GM19324 (cell line): ENCODE data around the gene PDSS1.
"Not testable (repeated sequence)": the region's sequence is repeated elsewhere in the genome, so short reads cannot be mapped to it uniquely, and the experiment has no call there.

Experiments
- ATAC-seq: cut with Tn5 transposase; IDR thresholded peaks from one replicate; pipeline ENCODE4 v1.9.1; 2021; ENCODE audit warnings: mild to moderate bottlenecking, moderate library complexity; ENCODE audit not compliant: unreplicated experiment, low FRiP score

Gene PDSS1, protein sequence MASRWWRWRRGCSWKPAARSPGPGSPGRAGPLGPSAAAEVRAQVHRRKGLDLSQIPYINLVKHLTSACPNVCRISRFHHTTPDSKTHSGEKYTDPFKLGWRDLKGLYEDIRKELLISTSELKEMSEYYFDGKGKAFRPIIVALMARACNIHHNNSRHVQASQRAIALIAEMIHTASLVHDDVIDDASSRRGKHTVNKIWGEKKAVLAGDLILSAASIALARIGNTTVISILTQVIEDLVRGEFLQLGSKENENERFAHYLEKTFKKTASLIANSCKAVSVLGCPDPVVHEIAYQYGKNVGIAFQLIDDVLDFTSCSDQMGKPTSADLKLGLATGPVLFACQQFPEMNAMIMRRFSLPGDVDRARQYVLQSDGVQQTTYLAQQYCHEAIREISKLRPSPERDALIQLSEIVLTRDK

DNA sequence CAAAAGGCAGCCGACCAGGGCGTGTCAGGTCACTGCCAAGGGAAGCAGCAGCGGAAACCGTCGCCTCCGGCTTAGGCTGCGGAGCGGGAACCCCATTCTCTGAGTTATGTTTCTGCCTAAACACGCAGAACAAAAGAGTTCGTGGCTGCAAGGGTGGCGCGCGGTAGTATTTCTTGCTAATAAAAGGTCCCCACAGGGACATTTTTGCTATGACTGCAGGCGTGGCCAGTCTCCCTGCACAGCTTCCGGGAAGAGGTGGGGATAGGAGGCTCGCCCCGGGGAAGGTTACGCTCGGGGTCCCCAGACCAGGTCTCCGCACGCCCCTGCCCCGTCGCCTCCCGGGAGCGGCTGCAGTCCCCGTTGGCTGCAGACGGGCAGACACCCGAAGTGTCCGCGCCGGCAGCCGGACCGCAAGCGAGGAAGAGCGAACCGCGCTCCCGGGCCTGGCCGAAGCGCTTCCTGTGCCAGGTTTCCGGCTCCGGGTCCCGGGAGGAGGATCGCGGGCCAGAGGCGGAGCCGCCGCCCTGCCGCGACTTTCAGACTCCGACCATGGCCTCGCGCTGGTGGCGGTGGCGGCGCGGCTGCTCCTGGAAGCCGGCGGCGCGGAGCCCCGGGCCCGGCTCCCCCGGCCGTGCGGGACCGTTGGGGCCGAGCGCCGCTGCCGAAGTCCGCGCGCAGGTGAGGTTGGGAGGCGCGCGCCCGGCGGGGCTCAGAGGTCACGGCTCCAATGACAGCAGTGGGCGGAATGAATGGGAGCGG, at the start of gene PDSS1:
TSS of gene PDSS1 (plus strand) at position 539 of the 759 bp plus-strand sequence. CDS start at position 550, 11 bp downstream.
- peak; percentile 94 for ATAC-seq

DNA sequence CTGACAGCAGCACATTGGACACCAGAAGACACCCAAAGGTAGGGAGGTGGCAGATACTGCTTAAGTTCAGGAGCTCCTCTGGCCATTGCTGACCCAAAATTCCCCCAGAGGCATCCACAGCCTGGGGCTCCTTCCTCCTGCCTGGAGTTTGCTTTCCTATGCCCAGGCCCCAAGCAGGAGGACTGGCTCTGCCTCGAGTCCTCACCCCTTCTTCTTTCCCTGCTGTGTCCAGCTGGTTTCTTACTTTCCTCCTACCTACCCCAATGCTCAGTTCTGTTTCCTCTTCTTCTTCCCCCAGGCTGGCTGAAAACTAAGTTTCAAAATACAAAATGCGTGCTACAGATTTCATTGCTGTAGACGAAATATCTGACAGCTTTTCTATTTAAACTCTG, 49.3 kb upstream of the PDSS1 start:
- not testable (repeated sequence) for ATAC-seq

DNA sequence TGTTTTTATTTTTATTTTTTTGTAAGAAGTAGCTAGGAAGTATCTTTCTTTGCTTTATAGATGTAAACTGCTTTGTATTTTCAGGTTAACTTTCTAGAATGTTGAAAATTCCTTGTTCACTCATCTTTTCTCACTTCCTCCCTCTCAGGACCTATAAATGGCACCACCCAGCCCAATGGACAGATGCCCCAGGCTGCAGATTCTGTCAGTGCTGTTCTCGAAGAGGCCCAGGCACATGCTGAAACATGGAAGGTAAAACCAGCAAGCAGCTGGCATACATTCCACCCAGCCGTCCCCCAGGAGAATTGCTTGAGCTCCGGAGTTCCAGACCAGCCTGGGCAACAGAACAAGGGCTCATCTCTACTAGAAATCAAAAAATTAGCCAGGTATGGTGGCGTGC, 47.1 kb upstream of the PDSS1 start:
- ATAC-seq, result no peak

DNA sequence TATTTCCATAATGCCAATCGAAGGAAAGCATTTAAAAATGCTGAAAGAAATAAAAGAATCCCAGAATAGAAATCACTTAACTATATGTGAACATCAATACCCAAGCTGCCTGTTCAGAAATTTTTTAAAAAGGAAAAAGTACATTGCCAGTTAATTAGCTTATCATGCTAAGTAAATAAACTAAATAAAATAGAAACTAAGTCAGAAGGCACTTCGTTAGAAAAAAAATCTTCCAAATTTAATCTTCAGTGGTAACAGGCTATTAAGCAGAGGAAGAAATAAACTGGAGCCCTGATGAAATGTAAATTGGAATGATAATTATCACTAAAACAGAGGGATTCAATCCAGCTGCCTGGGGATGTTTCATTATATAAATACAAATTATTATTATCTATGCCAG, 46.0 kb upstream of the PDSS1 start:
- ATAC-seq, result not testable (repeated sequence)

DNA sequence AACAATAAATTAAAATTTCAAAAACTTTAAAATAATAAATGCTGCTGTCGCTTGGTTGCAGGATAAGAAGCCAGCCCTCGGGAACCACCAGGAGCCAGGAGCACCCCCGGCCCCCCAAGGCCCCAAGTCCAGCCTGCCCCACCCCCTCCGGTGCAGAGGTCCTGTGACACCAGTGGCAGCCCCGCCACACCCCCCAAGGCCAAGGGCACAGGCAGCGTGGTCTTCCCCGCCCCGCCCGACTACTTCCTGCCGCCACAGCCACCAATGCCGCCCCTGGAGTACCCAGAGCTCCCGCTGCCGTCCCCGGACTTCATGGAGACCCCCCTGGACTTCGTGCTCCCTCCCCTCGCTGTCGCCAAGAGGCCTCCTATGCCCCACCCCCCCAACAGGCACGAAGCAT, 44.5 kb upstream of the PDSS1 start:
- no peak for ATAC-seq

DNA sequence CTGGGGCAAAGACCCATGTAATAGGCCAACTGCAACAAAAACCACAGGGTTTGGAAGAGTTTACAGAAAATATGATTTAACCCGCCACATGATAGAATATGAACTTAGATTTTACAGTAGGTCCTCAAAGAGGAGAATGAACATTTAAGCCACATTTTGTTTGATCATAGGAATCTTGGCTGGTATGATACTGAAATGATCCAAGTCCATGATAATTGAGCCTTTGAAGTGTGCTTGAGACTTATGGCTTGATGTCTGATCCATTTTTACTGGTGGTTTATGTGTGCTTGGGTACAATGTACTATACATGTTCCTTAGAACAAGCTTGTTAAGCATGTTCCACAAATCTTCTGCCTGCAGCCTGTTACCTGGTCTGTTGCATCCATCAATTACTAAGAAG, 41.8 kb upstream of the PDSS1 start:
- ATAC-seq, result no peak

DNA sequence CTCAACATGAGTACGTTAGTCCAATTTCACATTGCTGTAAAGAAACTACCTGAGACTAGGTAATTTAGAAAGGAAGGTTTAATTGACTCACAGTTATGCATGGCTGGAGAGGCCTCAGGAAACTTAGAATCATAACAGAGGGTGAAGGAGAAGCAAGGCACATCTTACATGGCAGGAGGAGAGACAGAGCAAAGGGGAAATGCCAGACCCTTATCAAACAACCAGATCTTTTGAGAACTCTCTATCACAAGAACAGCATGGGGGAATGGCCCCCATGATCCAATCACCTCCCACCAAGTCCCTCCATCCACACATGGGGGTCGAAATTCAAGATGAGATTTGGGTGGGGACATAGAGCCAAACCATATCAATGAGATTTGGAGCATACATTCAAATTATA, 34.6 kb upstream of the PDSS1 start:
- ATAC-seq, result no peak

DNA sequence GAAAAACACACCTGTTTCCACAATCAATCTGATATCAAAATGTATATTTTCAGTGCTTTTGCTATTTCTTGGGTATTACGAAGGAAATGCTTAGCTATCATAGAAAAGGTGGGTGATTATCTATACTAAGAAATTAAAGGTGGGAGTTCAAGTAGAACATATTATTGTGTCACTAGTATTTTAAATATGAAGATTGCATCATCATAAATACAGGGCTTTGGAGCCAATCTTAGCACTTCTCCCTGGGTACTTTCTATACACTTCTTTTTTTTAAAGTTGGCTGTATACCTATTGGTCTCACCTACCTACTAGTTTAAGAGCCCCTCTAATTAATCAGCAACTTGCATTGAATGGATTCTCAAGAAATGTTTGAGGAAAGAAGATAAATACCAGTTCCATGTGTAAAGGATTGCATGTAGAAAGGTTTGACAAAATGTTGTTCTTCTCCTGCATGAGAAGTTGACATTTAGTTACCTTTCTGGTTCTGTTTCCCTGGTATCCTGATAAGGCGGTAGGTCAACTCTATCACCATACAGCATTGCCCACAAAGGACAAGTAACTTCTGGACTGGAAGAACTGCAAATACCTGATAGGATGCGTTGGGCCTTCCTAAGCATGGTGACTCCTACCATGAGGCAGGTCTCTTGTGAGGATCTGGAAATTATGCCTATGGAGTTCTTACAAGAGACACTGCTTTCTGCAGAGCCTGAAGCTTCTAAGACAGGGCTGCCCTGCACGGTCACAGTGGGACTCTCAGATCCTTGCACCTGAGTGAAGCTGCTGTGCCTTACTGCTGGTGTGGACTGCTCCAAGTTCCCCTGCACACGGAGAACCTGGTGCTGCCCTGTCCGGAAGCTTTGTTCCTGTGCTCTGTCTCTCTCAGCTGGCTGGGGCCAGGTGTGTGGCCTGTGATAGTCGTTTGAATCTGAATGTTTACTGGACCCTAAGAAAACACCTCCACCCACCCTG, 32.1 kb upstream of the PDSS1 start:
- no peak for ATAC-seq

DNA sequence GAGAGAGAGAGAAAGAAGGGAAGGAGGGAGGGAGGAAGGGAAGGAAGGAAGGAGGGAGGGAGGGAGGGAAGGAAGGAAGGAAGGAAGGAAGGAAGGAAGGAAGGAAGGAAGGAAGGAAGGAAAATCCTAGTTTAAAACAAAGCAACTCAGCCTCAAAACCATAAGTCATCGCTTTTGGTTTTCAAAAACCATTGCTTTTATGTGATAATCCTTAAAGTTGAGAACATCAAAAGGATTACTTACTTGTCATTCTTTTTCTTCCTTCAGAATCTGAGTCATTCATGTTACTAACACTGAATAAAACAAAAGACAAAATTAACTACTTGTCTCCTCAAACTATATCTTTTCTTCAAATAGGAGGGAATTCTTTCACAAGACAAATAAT, 21.6 kb upstream of the PDSS1 start:
- ATAC-seq, result no peak

DNA sequence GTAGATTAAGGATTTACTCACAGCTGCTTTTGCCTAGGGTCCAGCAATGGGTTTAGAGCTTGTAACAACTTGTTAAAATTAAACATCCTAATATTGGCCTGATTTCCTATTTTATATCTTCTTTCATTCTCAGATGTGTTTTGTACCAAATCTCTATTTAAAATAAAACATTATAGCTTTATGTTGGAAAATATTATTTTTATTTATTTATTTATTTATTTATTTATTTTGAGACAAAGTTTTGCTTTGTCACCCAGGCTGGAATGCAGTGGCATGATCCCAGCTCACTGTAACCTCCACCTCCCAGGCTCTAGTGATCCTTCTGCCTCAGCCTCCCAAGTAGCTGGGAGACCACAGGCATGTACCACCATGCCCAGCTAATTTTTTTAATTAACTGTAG, 17.9 kb upstream of the PDSS1 start:
- no peak for ATAC-seq

DNA sequence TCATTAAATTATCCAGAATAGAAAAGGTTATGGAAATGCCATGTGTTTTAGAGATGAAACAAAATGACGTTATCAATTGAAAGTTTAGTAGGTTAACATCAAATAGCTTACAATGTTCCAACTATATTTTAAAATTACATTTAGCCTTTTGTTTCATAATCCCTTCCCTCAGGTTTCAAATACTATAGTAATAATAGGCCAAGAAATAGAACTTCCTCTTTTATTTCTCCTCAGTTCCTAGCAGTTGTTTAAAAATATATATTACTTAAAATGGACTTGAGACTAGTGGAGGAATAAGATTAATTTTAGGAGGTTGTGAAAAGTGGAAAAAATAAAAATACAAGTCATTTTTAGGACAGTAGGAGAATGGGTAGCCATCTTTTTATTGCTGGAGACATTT, 16.4 kb upstream of the PDSS1 start:
- no peak for ATAC-seq

DNA sequence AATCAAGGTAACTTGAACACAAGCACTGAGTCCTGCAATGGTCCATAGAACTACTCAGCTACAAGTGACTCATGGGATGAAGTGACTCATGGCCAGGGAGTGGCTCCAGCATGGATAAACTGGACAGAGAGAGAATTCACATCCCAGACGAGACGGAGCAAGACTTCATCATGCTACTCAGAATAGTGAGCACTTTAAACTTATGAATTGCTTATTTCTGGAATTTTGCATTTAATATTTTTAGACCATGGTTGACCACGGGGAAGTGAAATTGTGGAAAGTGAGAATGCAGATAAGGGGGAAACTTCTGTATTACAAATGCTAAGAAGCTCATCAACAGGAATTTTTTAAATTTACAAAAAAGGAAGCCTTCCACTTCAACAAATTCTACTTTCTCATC, 15.5 kb upstream of the PDSS1 start:
- ATAC-seq, result not testable (repeated sequence)

DNA sequence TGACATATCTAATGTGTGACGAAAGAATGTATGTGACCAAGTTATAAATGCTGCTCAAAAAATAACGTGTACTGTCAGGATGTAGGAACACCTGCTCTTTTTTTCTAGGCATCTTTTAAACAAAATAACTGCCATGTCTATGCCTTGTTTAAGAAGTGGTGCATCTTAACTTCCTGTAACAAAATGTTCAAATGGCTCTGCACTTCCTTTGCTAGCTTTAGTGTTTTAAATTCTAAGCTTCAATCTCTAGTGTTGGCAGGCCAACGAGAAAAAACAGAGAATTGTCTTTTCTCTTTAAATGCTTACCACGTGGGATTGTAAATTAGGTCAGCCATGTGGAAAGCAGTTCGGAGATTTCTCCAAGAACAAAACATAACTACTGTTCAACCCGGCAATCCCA, 14.6 kb upstream of the PDSS1 start:
- ATAC-seq, result no peak

DNA sequence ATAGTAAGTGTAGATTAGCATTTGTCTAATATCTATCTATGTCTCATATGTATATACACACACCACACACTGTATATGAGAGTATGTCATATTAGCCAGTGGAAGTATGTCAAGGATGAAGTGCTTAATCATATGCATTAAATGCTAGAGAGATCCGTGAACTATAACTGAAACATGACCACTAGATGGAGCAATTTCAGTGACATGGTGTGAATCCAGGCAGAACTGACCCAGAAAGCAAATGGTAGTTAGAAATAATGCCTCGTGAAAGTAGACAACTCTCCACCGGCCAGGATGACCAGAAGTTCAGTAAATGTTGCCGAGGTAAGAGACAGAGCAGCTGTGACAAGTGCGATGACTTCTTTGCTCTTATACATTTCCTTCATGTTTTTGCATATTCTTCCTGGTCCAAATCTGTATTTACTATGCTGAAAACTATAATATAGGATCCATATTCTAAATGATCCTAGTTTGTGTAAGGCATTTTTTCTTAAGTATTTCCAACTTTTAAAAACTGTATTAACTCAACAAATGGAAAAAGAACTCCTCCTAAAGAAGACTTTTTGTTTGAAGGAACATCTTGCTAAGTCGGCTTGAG, 12.7 kb upstream of the PDSS1 start:
- ATAC-seq, result peak; percentile 79

DNA sequence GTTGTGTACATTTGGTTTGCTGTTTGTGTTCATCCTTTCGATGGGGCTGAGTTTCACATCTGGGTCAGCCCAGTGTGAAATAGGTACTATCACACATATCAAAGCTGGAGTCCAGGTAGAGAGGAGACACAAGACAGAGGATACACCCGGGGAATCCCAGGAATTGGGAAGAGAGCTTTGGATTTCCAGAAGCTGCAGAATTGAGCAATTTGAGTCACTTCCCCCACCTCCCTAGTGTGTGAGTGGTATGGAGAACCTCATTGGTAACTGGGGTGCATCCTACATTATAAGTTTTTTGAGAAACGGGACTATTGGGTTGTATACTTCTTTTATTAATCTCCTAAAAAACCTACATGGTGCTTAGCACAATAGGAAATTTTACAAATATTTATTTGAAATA, 12.1 kb upstream of the PDSS1 start:
- no peak for ATAC-seq

DNA sequence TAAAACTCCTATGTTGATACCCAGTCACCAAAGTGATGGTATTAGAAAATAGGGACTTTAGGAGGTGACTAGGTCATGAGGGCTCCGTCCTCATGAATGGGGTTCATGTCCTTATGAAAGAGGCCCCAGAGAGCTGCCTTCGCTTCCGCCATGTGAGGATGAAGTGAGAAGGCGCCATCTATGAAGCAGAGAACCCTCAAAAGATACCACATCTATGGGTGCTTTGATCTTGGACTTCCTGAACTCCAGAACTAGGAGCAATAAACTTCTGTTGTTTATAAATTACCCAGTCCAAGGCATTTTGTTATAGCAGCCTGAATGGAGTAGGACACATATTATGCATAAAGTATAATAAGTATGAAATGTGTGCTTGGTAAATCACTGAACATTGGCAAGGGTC, 8.1 kb upstream of the PDSS1 start:
- ATAC-seq, result no peak

DNA sequence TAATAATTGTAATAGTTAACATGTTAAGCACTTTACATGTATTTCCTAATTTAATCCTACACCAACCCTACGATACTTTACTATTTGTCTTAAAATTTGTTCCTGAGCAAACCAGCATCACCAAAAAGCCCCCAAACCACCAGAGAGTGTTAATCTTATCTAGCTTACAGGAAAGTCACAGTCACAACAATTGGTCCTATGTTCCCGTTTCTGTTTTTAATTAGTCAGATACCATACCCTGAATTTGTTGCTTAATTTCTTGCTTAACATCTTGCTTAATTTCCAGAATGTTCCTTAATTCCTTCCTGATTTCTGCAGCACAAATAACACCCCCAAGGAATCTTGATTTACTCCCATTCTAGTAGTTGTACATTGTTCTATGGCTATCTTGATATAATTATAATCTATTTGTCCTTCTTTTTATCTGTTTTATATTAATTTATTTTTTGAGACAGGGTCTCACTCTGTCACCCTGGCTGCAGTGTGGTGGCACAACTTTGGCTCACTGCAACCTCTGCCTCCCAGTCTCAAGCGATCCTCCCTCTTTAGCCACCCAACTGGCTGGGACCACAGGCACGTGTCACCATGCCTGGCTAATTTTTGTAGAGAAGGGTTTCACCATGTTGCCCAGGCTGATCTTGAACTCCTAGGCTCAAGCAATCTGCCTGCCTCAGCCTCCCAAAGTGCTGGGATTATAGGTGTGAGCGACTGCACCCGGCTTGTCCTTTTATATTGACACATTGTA, 6.6 kb upstream of the PDSS1 start:
- ATAC-seq, result no peak

DNA sequence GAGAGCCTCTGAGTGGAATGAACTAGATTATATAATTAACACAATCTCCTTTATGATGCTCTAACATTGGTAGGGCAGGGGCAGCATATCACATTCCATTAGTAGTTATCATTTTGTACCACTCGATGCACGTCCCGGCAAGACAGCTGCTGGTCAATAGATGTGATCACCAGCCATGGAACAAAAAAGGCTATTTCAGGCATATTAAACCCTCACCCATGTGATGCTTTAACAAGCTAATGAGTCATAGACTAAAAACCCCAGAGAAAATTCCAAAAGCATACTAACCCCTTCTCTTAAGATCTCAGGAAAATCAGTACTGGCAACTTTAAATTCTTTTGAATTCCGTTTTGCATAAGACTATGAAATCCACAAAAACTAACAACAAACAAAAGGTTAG, 3.0 kb upstream of the PDSS1 start:
- not testable (repeated sequence) for ATAC-seq

DNA sequence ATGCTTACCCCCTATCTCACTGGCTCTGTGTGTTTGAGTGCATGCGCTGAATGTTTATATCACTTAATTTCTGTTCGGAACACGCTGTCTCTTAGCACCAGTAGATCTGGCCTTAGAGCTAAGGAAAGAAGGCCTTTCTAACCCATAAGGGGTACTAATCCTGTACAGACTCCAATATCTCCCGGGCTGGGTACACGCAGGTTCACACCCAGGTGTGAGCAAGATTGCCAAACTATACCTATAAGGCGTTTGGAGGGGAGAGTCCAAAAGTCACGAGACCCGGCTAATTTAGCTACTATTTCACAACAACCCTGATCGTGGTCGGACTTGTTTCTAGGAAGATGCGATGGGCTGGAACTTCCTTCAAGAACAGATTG, 727 bp upstream of the PDSS1 start:
- peak; percentile 5 for ATAC-seq
